GM12878 (cell line): ENCODE results near the gene DNAAF5.

ENCODE experiments used
- EZH2 ChIP-seq: IDR thresholded peaks from 2 replicates; pipeline ENCODE4 v1.6.1; 2012; ENCODE audit warnings: low read depth, mild to moderate bottlenecking, control low read depth, inconsistent platforms, low read length, borderline replicate concordance; ENCODE audit not compliant: control insufficient read depth
- JUNB ChIP-seq: IDR thresholded peaks from 2 replicates; pipeline ENCODE4 v1.6.1; 2016; ENCODE audit warnings: antibody characterized with exemption, mild to moderate bottlenecking
- TF ChIP-seq, protein P1 (sequence below), 3 experiments: IDR thresholded peaks in 2 of 3; conservative IDR thresholded peaks in 1 of 3; 2 replicates each; pipeline ENCODE4 v1.5.1; 2011; ENCODE audit warnings: low read depth in 3 of 3, low read length in 3 of 3, mild to moderate bottlenecking in 3 of 3, control low read depth in 2 of 3, moderate library complexity in 2 of 3, inconsistent platforms in 1 of 3, mixed read lengths in 1 of 3; ENCODE audit not compliant: control insufficient read depth in 2 of 3, insufficient read depth in 1 of 3; ENCODE audit errors: extremely low read depth in 1 of 3

DNA sequence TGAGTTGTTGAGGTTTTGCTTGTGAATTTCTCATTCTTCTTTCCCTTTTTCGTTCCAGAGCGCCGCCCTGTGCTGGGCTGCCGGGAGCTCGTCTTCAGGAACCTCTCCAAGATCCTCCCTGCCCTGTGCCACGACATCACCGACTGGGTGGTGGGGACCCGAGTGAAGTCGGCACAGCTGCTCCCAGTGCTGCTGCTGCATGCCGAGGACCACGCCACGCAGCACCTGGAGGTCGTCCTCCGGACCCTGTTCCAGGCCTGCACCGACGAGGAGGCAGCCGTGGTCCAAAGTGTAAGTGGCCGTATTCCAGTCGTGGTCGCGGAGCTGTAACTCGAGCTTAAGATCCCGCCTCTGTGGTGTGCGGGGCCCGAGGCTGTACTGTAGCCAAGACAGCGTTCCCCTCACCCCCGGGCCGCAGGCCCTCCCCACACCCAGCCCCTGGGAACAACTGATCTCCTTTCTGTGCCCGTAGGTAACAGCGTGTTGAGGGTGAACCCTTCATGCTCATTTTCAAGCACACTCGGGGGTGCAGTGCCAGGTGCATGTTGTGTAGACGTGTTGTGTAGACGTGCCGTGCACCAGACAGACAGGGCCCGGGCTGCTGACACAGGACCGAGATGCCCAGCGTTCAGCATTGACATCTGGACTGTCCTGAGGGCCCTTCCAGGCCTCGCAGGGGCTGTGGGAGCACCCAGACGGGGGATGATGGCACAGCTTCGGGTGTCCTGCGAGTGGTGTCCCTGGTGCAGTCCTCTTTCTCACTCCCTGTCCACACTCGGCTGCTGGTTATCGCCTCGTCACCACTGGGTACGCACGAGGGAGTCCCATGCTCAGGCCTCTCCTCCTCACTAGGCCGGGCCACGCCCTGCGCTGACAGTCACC lies 28.3 kb downstream of the DNAAF5 start:
- TF ChIP-seq EZH2 (no peak), JUNB (no peak)
- TF ChIP-seq, protein P1, sequence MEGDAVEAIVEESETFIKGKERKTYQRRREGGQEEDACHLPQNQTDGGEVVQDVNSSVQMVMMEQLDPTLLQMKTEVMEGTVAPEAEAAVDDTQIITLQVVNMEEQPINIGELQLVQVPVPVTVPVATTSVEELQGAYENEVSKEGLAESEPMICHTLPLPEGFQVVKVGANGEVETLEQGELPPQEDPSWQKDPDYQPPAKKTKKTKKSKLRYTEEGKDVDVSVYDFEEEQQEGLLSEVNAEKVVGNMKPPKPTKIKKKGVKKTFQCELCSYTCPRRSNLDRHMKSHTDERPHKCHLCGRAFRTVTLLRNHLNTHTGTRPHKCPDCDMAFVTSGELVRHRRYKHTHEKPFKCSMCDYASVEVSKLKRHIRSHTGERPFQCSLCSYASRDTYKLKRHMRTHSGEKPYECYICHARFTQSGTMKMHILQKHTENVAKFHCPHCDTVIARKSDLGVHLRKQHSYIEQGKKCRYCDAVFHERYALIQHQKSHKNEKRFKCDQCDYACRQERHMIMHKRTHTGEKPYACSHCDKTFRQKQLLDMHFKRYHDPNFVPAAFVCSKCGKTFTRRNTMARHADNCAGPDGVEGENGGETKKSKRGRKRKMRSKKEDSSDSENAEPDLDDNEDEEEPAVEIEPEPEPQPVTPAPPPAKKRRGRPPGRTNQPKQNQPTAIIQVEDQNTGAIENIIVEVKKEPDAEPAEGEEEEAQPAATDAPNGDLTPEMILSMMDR (IDR thresholded peaks at IDR 0.05 in 2 of 3, conservative IDR thresholded peaks at IDR 0.05 in 1 of 3; ENCODE audit: control insufficient read depth in 2 of 3, extremely low read depth in 1 of 3, insufficient read depth in 1 of 3, low read depth in 3 of 3, low read length in 3 of 3), result no peak
